PC-9 (cell line): Measurements from ENCODE around the gene PRLR. TPM values are rescaled to one million over a fixed set of nuclear protein-coding genes. Genes with fewer than 3 reads are reported as not detected.

Experiments used
- BruUV-seq: library from RNA; stranded (reverse); fragments of 400-500 nt; replicated peaks from 2 replicates; lab custom pipeline; 2021; lab: Mats Ljungman, UMichigan
- CTCF ChIA-PET: fragments of 300-600 bp; sonication (Branson Sonifier 250); formaldehyde crosslinking; loops from one replicate; lab custom pipeline; 2022; ENCODE audit warnings: antibody characterized with exemption; lab: Charles Lee
- POLR2A ChIA-PET: fragments of 300-600 bp; sonication (Branson Sonifier 250); formaldehyde crosslinking; loops from one replicate; lab custom pipeline; 2022; ENCODE audit warnings: antibody characterized with exemption; ENCODE audit not compliant: unreplicated experiment; lab: Charles Lee
- DNase-seq, 2 experiments: peaks; one replicate each; pipeline versions ENCODE4 v3.0.0 to v3.0.0-alpha.2; 2015 to 2022; ENCODE audit warnings: mixed read lengths in 1 of 2
- H2AFZ ChIP-seq: fragments of 200-600 bp; sonication (generic); 2 replicates; pipeline ENCODE4 v1.8.1; 2017; ENCODE audit warnings: antibody characterized with exemption
- H3F3A ChIP-seq: fragments of 200-600 bp; sonication (generic); 2 replicates; pipeline ENCODE4 v1.8.1; 2017; ENCODE audit warnings: antibody characterized with exemption, mild to moderate bottlenecking, low read depth; ENCODE audit not compliant: insufficient read depth
- H3K27ac ChIP-seq: fragments of 200-600 bp; sonication (generic); 2 replicates; pipeline ENCODE4 v1.6.1; 2016; ENCODE audit warnings: mixed run types
- H3K27me3 ChIP-seq: fragments of 200-600 bp; sonication (generic); 2 replicates; pipeline ENCODE4 v1.6.1; 2016; ENCODE audit warnings: low read depth, mixed run types; ENCODE audit not compliant: insufficient read depth
- H3K36me3 ChIP-seq: fragments of 200-600 bp; sonication (generic); 2 replicates; pipeline ENCODE4 v1.6.1; 2016; ENCODE audit warnings: low read depth, mixed run types
- H3K4me1 ChIP-seq: fragments of 200-600 bp; sonication (generic); replicated peaks from 2 replicates; pipeline ENCODE4 v1.6.1; 2016; ENCODE audit warnings: mixed run types; ENCODE audit not compliant: insufficient read depth
- H3K4me2 ChIP-seq: fragments of 200-600 bp; sonication (generic); 2 replicates; pipeline ENCODE4 v1.6.1; 2017; ENCODE audit warnings: mixed run types
- H3K4me3 ChIP-seq: fragments of 200-600 bp; sonication (generic); 2 replicates; pipeline ENCODE4 v1.6.1; 2016; ENCODE audit warnings: mixed run types
- H3K79me2 ChIP-seq: fragments of 200-600 bp; sonication (generic); 2 replicates; pipeline ENCODE4 v1.6.1; 2017; ENCODE audit warnings: low read depth, mixed run types
- H3K9me2 ChIP-seq: fragments of 200-600 bp; sonication (generic); 2 replicates; pipeline ENCODE4 v1.8.1; 2017; ENCODE audit warnings: mild to moderate bottlenecking; ENCODE audit not compliant: insufficient read depth
- H3K9me3 ChIP-seq: fragments of 200-600 bp; sonication (generic); 2 replicates; pipeline ENCODE4 v1.8.1; 2016; ENCODE audit warnings: low read depth; ENCODE audit not compliant: insufficient read depth
- H4K20me1 ChIP-seq: fragments of 200-600 bp; sonication (generic); 2 replicates; pipeline ENCODE4 v1.8.1; 2017; ENCODE audit not compliant: insufficient read depth
- EZH2 ChIP-seq: fragments of 200-600 bp; sonication (generic); IDR thresholded peaks from 2 replicates; pipeline ENCODE4 v1.8.0; 2017; ENCODE audit warnings: antibody characterized with exemption, low read depth
- intact Hi-C: fragments of 100-400 bp; cut with micrococcal nuclease; formaldehyde crosslinking; loops from one replicate; pipeline ENCODE4 v1.10.0; 2022; ENCODE audit not compliant: unreplicated experiment
- total RNA-seq: library from RNA; stranded (reverse); gene quantifications from 2 replicates; pipeline ENCODE4 v1.2.3, GENCODE V29; 2021
- TF ChIP-seq, protein P1 (sequence below): fragments of 200-600 bp; sonication (generic); conservative IDR thresholded peaks from 2 replicates; pipeline ENCODE4 v1.6.1; 2017; ENCODE audit warnings: mixed run types, antibody characterized with exemption, mild to moderate bottlenecking, moderate library complexity

Gene PRLR
- total RNA-seq, 1 experiment from 2014 or later = not detected

GRCh38 chr5:35096216-35096615 is 134.1 kb downstream of the PRLR start:
- Histone ChIP-seq H2AFZ (no peak overlapping the region), H3K9me2 (no peaks in the 10 kb centered on the region), H3F3A (no peaks in the 10 kb centered on the region), H3K27ac (no peak overlapping the region), H3K36me3 (no peaks in the 10 kb centered on the region), H3K4me1 (no peaks in the 10 kb centered on the region), H3K4me2 (no peak overlapping the region), H3K79me2 (no peaks in the 10 kb centered on the region), H4K20me1 (no peaks in the 10 kb centered on the region), H3K9me3 (no peaks in the 10 kb centered on the region), H3K27me3 (peaks cover 96% of the 10 kb centered on the region), H3K4me3 (no peak overlapping the region)
- CTCF ChIA-PET = interaction anchor here (0.7 kb wide), 1 partner anchor 577 kb away, joined by 3 read pairs; no protein-coding TSS in a partner anchor
- TF ChIP-seq EZH2 = no peak
- TF ChIP-seq, protein P1, sequence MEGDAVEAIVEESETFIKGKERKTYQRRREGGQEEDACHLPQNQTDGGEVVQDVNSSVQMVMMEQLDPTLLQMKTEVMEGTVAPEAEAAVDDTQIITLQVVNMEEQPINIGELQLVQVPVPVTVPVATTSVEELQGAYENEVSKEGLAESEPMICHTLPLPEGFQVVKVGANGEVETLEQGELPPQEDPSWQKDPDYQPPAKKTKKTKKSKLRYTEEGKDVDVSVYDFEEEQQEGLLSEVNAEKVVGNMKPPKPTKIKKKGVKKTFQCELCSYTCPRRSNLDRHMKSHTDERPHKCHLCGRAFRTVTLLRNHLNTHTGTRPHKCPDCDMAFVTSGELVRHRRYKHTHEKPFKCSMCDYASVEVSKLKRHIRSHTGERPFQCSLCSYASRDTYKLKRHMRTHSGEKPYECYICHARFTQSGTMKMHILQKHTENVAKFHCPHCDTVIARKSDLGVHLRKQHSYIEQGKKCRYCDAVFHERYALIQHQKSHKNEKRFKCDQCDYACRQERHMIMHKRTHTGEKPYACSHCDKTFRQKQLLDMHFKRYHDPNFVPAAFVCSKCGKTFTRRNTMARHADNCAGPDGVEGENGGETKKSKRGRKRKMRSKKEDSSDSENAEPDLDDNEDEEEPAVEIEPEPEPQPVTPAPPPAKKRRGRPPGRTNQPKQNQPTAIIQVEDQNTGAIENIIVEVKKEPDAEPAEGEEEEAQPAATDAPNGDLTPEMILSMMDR = no peak
- intact Hi-C loops = no loop called here
- BruUV-seq = no TSS peak
- DNase-seq = peak in 1 of 2 experiments; percentile 28
- POLR2A ChIA-PET = no interaction called here

DNA sequence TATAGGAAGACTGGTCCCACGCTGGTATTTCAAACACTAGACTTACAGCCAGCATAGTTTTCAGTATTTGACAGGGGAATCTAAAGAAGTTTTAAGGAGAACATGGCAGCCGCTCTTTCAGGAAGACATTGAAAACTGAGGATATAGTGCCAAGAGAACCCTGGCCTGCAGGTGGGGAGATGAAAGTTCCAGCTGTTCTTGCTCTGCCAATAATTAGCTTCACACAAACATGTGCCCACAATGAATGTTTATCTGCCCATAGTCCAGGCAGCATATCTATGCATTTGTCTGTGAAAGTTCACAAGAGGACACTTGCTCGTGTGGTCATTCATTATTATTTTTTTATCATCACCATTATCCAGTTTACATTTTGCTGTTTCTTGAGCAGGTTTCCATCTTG is 134.9 kb downstream of the PRLR start:
- Histone ChIP-seq H3K4me2 (no peak overlapping the region), H3K27me3 (peaks cover 94% of the 10 kb centered on the region), H4K20me1 (no peaks in the 10 kb centered on the region), H2AFZ (no peak overlapping the region), H3K4me1 (no peaks in the 10 kb centered on the region), H3K79me2 (no peaks in the 10 kb centered on the region), H3K4me3 (no peak overlapping the region), H3K36me3 (no peaks in the 10 kb centered on the region), H3K9me2 (no peaks in the 10 kb centered on the region), H3F3A (no peaks in the 10 kb centered on the region), H3K27ac (no peak overlapping the region), H3K9me3 (no peaks in the 10 kb centered on the region)
- ChIA-PET POLR2A (no interaction called here), CTCF (no interaction called here)
- BruUV-seq = no TSS peak
- TF ChIP-seq, protein P1 = no peak
- peak in 1 of 2 experiments; percentile 28 for DNase-seq
- intact Hi-C loops = no loop called here

GRCh38 chr5:35094948-35095347 is 135.3 kb downstream of the PRLR start:
- DNase-seq = peak in 1 of 2 experiments; percentile 31
- BruUV-seq = no TSS peak
- ChIA-PET POLR2A (no interaction called here), CTCF (no interaction called here)
- intact Hi-C loops = no loop called here
- Histone ChIP-seq H3F3A (no peaks in the 10 kb centered on the region), H3K4me2 (no peak overlapping the region), H3K9me3 (no peaks in the 10 kb centered on the region), H3K36me3 (no peaks in the 10 kb centered on the region), H3K79me2 (no peaks in the 10 kb centered on the region), H4K20me1 (no peaks in the 10 kb centered on the region), H3K27ac (no peak overlapping the region), H3K27me3 (peaks cover 95% of the 10 kb centered on the region), H2AFZ (no peak overlapping the region), H3K4me1 (no peaks in the 10 kb centered on the region), H3K4me3 (no peak overlapping the region), H3K9me2 (no peaks in the 10 kb centered on the region)
- TF ChIP-seq, protein P1 = no peak
- TF ChIP-seq EZH2 = no peak
